GM18909 (cell line): Measurements from ENCODE around the gene SNED1.
"Not testable (repeated sequence)": the region's sequence is repeated elsewhere in the genome, so short reads cannot be mapped to it uniquely, and the experiment has no call there.

Experiments used
- ATAC-seq: cut with Tn5 transposase; IDR thresholded peaks from one replicate; pipeline ENCODE4 v1.9.1; 2021; ENCODE audit warnings: mild to moderate bottlenecking; ENCODE audit not compliant: unreplicated experiment, poor library complexity

SNED1 gene

GRCh38 chr2:240970816-240971215, 27.6 kb upstream of the SNED1 start:
- no peak for ATAC-seq

DNA sequence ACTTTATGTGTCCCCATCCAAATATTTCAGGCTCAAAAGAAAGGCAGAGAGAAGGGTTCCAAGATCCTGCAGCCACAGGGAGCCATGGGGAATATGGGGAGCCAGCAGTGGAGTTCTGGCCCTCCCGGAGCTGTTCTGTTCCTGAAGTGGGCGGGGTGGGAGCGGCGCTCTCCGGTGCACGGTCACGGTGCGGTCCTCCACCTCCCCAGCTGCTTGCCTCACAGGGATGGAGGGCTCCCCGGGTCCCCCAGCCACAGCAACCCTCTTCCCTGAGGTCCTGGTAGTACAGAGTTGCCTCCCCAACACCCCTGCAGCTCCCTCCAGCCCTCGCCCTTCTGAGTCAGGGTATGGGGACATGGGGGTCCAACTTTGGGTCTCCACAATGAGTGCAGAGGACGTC, 26.2 kb upstream of the SNED1 start:
- no peak for ATAC-seq

GRCh38 chr2:240972636-240973521, 25.5 kb upstream of the SNED1 start:
- no peak for ATAC-seq

GRCh38 chr2:240974771-240975572, 23.4 kb upstream of the SNED1 start:
- no peak for ATAC-seq

- not testable (repeated sequence) for ATAC-seq
Measured at GRCh38 chr2:240975903-240976302, 22.5 kb upstream of the SNED1 start.

DNA sequence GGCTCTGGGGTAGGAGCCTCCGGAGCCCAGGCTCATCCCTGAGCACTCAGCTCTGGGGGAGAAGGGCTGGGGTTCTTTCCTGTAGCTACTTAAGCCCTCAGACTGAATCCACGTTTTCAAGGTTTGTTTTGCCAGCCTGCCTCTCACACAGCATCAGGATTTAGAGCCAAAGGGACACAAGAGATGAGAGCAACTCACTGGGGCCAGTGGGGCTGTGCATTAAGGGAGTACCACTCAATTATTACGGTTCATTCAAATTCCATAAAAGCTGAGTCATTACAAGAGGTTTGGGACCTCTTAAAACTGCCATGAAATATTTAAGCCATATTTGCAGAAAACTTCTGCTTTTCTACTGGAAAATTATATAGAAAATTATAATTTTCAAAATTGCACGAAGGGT, 17.1 kb upstream of the SNED1 start:
- no peak for ATAC-seq

DNA sequence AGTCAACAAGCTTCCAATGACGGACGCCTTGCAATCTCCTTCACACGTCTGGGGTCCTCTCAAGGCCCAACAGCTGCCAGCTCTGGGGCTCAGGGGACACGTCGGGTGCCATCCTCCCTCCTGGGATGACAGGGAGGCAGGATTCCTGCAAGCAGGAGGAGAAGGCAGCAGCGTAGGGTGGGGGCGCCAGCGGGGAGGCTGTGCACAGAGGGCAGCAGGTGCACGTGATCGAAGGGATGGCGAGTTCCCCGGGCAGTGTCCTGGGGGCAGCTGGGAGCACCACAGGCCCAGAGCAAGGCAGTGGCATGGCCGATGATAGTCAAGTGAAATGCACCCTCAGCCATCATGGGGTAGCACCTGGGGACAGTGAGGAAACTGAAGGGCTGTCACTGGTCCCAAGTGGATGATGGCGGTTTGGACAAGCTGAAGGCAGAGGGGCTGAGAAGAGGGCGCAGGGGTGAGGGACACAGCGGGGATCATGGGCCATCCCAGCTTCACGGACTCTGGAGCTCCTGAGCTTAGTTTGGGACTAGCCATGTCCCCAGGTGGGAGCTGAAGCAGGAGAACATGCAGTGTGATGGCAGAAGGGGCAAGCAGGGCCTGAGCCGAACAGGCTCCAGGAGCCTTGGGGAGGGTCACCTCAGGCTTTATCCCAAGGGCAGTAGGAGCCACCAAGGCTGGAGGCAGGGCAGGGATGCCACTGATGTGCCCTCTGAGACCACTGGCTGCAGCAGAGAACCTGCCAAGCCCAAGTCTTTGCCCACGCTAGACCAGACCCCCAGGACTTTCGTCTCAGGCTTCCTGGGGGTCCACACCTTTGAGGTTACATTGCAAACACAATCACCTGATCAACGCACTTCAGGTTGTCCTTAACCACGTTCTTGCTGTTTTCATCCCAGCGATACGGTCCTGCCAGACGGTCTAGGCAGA, 16.3 kb upstream of the SNED1 start:
- ATAC-seq = no peak

- no peak for ATAC-seq
Measured at GRCh38 chr2:240982821-240983281, 15.6 kb upstream of the SNED1 start.

- no peak for ATAC-seq
Measured at GRCh38 chr2:240983361-240983995, 14.9 kb upstream of the SNED1 start.

- ATAC-seq = no peak
Measured at GRCh38 chr2:240983996-240984498, 14.4 kb upstream of the SNED1 start.

GRCh38 chr2:240985881-240986786, 12.3 kb upstream of the SNED1 start:
- no peak for ATAC-seq

GRCh38 chr2:240986787-240987411, 11.5 kb upstream of the SNED1 start:
- no peak for ATAC-seq

DNA sequence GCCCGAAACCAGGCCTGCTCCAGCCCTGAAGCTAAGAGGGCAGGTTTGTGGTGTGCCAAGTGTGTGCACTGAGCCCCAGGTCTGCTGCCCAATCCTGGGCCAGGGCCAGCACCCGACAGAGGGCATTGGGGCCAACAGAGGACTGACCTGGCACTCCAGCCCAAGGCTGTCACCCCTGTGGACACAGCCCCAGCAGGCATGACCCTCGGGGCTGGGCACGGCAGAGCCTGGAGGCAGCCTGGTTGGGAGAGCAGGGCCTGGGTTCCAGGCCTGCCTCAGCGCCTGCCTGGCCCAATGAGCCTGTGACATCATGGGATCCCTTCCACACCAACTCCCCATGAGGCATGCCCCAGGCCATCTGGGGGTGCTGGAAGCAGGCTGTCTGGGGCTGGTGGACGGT, 10.8 kb upstream of the SNED1 start:
- ATAC-seq = no peak

DNA sequence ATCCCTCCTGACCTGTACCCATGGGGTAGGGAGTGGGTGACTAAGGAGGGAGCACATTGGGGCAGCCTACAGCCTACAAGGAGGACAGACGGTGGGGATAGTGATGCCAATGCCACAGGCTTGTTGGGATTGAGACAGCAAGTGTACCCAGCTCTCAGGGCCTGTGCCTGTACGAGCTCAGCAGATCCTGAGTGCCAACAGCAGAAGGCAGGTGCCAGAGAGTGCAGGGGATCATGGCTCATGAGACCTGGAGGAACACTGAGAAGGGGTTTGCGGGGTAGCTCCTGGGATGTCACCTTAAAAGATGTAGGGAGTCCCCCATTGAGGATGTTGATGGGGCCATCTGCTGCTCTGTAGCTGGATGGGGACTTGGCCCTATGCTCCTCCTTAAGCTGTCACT, 10.3 kb upstream of the SNED1 start:
- ATAC-seq = no peak

DNA sequence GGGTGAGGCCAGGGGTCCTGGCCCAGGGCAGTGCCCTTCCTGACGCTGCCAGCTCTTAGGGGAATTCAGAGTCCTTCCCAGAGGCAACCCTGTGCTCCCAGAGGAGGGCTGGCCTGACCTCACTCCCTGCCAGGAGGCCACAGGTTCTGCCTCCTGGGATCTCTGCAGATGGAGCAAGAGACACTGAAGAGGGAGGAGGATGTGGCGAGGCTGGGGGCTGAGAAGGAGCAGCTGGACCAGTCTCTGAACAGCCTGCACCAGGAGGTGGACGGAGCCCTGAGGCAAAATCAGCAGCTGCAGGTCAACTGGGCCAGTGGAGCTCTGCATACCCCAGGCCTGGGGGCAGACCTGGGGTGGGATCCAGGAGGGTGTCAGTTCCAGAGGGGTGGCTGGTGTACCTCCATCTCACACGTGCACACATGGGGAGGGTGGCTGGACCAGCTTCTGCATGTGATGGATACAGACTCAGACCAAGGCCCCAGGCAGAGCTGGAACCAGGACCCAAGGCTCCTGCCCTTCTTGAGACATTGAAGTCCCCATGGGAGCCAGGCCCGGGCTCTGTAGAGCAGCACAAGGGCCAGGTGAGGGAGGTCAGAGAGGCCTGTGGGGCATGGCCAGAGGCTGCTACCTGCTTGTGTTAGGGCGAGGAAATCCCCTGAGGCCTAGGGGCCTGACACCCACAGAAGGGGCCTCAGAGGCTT, 9.7 kb upstream of the SNED1 start:
- no peak for ATAC-seq

GRCh38 chr2:240989451-240990265, 8.8 kb upstream of the SNED1 start:
- no peak for ATAC-seq

DNA sequence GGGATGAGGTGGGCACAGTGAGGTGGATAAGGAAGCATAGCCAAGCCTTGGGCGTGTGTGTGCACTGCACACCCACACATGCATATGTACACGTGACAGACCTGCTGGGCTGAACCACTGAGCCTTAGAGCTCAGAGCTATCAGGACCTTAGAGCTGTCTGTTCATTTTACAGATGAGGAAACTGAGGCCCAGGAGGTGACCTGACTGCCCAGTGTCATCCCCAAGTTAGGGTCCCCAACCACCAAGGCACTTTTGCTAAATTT, 8.2 kb upstream of the SNED1 start:
- no peak for ATAC-seq
